Stimulated activated CD4-positive, alpha-beta T cell treated with anti-CD3 and anti-CD28 coated beads, TNF-alpha, amount 100 ng/mL, for 1 hour (primary cell): ENCODE measurements around the gene GATM.
"Not testable (repeated sequence)": the region's sequence is repeated elsewhere in the genome, so short reads cannot be mapped to it uniquely, and the experiment has no call there.

Experiments used
- DNase-seq, 3 donors: peaks; one replicate each; pipeline ENCODE4 v3.0.0-alpha.2; 2020; ENCODE audit warnings: low read depth in 3 of 3, low spot score in 1 of 3

The GATM gene

DNA sequence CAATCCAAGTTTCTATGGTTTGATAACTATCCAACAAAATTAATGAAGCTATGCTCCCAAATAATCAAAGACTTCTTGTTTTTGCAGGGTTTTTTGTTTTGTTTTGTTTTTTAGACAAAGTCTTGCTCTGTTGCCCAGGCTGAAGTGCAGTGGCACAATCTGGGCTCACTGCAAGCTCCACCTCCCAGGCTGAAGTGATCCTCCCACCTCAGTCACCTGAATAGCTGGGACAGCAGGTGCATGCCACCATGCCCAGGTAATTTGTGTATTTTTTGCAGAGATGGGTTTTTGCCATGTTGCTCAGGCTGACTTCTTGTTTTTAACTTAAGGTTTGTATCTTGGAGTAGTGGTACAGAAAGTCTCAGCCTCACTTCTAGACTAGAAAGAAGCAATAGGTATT, 11.0 kb upstream of the GATM start:
- no peak for DNase-seq

DNA sequence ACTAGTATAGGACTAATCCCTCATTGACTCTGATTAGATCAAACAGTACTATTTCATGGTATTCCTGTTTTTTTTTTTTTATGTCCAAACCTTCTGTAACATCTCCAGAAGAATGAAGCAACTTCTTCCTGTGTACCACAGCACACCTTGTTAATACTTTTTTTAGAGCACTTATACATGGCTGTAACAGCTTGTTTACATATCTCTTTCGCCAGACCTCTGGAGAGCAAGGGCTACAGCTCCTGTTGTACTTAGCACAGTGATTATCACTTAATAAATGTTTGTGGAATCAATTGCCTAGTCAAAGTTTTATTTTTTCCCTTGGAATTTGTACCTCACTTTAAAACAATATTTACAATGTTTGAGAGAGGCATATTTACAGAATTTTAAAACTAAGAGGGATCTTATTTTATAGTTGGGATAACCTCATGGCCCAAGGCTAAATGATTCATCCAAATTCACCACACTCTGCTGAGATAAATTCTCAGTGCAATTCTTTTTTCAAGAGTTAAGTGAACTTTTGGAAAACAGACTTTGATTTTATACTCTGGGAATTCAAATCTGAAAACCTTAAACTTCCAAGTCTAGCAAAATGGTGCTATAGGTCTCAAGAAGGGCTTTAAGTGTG, 9.2 kb upstream of the GATM start:
- no peak for DNase-seq

DNA sequence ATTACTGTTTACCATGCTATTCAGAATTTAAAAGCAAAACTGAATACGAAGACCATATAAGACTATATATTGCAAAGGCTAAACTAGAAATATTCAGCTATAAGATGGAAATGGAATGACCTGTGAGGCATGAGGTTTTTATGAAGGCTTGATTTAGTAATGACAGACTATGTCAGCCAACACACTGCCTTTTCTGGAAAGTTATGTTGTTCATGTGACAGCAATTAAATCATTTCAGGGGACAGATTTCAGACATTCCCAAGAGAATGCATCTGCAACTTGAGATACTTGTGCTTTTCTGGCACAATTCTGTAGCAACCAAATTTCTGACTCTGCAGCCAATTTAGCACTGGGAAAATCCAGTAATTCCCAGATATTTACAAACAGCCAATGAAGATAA, 8.6 kb upstream of the GATM start:
- no peak for DNase-seq

DNA sequence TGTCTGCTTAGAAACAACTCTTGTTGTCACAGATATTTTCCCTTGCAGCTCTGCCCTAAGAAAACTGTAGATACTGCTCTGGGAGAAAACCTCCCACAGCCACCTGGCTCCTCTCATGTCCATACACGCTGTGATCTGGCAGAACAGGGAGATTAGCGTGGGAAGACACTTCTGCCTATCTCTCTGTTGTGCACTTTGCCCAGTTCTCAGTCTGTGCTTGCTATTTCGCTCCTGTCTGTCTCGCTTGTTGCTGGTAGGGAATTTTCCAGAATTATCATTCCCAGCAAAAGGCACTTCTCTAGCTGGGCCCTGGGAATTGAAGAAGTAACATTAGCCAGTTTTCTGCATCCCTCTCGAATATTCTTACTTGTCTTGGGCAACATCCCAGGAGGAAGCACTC, 8.1 kb upstream of the GATM start:
- no peak for DNase-seq

DNA sequence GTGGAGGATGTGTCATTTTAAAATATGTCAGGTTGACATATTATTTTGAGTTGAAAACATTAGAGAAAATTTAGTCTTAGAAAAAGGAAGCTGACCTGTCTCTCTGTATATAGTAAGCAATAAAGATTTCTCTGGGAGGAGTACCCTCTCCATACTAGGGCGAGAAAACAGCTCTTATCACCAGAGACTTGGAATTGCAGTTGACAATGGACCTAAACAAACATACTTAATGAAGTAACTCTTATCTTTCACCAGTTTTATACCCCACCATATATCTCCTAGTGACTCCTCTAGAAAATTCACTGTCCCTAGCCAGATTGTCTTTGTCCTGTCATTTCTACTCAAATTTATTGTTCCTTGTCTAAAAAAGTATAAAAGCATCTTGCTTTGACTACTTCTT, 7.2 kb upstream of the GATM start:
- no peak for DNase-seq

DNA sequence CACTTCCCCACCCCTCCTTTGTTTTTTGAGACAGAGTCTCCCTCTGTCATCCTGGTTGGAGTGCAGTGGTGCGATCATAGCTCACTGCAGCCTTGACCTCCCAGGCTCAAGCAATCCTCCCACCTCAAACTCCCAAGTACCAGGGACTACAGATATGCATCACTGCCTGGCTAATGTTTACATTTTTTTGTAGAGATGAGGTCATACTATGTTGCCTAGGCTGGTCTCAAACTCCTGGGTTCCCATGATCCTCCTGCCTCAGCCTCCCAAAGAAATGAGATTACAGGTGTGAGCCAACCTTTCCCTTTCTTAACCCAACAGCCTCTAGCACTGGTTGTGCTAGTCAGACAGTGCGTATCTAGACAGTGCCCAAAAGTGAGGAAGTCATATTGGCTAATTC, 6.4 kb upstream of the GATM start:
- DNase-seq, result no peak

DNA sequence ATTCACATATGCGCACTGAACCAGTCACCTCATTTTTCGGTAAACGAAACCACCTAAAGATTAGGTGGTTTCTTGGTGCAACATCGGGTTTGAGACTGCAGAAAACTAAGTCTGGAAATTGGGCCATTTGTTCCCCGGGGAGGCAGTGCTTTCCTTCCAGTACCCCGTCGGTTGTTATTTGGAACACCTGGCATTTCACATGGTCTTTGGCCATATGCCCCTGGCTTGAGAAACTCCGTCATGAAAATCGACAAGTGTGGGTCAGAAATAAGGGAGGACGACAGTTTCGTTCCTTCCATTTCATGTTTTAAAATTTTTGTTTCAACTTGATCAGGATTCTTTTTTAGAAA, 544 bp upstream of the GATM start:
- DNase-seq, result no peak

DNA sequence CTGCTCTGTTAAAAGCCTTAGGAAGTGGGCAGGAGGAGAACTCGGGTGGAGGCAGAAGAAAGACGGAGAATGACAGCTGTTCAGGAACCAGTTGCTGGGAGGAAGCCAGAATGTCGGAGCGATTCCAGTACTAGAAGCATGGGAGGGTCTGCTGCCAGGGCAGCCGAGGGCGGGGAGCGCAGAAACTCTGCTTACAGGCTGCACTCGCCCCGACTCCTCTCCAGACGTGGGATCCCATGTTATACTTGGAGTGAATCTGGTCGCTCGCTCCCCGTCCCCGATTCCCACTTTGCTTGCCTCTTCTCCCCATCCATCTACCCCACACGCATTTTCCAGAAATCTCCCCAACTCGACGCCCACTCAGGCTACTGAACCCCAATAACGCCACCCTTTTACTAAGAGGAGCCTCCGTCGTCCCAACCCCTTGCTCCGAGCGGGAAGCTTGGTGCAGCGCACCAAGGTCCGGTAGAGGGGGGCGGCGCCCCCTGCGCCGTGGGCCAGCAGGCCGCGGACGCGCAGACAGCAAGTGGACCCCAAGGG, 665 bp downstream of the GATM start:
- DNase-seq, result no peak

DNA sequence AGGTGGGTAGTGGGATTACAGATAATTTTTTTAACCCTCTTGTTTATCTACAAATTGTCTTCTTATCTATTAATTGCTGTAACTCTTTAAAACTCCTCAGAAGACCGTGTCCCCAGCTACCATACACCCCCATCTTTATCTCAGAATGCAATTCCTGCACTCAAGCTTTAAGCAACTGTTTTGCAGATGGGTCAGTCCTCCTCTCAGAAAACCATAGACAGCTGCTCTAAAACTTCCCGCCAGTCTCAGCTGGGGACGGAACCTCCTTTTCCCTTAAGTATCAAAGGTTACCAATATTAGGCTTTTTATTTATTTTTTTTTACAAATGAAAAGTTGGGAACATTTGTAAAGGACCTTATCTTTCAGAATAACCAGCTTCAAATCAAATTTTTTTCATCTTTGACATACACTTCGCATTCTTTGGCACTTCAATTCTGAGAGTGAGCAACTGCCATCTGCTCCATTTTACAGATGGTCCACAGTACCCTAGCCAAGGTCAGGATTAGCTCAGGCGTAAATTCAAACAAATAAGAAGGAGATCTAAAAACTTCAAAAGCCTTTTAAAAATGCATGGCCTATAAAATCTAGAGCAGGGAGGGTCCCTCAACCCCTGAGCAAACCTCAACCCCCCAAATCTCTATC, 1.3 kb downstream of the GATM start:
- no peak for DNase-seq

DNA sequence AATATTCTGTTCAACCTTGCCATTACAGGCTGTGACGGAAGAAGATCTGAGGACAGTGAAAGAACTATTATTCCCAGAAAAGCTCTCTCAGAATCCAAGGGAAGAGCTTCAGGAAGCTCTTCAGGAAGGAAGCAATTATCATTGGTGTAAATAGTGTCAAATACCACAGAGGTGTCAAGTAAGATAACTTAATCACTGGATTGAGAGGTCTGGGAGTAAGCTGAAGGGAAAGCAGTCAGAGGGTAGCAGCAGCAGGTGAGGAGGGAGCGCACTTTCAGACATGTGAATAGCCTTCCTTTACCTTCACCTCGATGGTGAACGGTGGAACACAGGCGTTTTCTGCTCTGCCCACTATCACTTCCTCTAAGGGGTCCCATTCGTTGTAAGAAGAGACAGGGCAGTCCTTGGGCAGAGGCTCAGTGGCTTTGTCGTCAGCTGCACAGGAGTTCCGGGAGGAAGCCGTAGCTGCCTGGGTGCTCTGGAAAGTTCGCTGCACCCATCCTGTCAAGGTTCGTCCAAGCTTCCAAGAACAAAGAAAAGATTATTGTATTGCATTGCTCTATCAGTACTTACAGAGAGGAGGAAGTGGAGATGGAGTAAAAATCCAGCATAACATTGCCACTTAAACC, 1.9 kb downstream of the GATM start:
- no peak for DNase-seq

DNA sequence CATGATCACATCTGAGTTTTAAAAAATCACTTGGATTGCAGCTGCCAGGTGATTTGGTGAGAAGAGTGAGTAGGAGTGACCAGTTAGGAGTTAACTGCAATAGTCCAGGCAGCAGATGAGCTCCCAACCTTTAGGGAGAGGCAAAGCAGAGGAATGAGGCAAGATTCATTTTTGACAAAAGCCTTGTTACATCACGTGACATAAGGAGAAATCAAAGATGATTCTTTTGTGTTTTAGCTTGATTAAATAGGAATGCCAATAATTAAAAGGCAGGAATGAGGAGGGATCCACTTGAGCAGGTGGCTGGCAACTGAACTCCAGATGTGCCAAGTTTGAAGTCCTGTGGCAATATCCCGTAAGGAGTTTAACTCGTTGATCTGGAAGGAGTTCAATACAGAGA, 2.5 kb downstream of the GATM start:
- no peak for DNase-seq

DNA sequence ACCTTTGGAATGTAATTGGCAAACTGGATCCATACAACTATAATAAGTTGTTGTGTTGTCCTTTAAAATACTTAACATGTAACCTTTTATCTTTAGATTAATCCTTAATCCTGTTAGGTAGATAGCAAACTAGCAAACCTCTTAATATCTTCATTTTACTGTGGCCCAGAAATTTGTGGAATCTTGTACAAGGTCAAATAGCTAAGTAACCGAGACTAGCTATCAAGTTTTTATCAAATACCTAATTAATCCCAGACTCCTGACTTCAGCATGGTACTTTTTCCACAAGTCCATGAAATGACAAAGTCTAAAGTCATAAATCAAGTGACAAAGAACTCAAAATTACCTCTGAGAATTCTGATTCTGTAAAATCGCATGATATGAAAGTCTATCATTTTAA, 4.4 kb downstream of the GATM start:
- DNase-seq, result no peak

DNA sequence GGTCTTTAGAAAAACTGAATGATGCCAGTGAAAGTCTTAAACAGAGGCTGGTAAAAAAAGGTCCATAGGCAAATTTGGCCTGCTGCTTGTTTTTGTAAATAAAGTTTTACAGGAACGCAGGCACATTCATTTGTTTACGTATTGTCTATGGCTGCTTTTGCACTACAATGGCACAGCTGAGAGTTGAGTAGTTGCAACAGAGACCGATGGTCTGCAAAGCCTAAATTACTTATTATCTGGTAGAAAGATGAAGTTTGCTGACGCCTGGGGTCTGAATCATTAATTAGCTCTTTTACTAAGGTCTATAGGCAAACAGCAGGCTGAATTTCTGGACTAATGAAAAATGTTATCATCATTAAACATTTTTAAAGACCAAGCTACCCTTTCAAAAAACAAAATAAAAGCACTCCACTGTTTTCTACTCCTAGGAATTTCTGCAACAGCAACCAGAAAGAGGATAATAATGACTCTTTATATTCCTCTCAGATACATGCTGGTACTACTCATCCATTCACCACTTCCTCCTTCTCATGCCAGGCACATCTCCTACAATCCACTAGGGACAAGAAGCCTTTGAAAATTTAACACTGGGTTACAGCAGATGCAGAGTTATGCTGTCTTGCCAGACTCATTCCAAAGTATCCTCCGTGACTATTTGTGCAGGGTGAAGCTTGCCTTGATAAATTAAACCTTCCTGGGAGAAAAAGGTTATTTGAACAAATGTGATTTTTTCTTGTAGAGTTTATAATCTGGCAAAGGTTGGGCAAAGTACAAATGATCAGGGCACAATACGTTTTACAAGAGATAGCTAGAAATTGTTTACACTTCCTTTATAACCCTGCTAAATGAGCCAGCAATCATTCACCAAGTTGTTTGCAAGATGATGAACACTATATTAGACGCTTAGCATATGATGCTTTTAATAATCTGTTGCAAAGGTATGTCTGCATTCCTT, 6.0 kb downstream of the GATM start:
- DNase-seq, result no peak

DNA sequence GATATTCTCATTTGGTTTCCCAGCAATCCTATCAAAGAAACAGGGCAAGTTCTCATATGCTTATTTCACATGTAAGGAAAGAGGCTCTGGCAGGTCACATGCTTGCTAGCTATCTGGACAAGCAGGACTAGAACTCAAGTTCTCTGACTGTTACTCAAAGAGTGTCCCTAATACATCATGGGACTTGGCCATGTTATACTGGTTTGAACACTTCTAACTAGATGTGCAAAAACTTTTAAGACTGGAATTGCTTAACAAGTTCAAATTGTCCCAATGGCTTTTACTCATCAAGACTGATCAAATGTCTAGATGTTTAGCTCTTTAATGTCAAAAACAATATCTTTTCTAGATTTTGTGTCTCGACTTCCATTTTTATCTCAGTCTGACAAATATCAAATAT, 6.8 kb downstream of the GATM start:
- no peak for DNase-seq

DNA sequence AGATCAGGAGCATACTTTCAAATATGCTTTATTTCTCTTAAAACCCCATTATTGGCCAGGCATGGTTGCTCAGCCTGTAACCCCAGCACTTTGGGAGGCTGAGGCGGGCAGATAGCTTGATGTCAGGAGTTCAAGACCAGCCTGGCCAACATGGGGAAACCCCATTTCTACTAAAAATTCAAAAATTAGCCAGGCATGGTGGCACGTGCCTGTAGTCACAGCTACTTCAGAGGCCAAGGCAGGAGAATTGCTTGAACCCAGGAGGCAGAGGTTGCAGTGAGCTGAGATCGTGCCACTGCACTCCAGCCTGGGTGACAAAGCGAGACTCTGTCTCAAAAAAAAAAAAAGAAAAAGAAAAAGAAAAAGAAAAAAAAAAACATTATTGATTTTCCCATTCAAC, 8.3 kb downstream of the GATM start:
- not testable (repeated sequence) for DNase-seq

DNA sequence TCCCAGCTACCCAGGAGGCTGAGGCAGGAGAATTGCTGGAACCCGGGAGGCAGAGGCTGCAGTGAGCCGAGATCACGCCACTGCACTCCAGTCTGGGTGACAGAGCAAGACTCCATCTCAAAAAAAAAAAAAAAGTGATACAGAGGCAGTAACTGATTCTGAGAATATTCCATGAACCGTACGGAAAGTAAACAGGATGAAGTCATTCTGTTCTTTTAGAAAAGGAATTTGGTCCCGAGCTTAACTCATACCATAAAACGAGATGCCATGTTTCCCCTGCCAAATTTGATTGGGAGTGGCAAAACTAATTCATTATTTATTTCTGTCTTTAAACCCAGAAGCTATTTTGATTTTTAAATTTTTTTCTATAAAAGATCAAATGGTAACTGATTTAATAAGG, 11.1 kb downstream of the GATM start:
- not testable (repeated sequence) for DNase-seq

DNA sequence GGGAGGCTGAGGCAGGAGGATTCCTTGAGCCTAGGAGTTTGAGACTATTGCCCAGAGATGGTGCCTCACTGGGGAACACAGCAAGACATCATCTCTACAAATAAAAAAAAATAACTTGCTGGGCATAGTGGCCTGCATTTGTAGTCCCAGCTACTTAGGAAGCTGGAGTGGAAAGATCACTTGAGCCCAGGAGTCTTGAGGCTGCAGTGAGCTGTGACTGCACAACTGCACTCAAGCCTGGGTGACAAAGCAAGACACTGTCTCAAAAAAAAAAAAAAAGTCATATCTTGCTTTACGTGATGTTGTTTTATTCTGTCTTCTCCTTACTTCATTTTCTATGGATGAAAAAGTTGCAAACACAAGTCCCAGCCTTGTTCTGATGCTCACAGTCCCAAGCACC, 14.1 kb downstream of the GATM start:
- DNase-seq, result no peak

DNA sequence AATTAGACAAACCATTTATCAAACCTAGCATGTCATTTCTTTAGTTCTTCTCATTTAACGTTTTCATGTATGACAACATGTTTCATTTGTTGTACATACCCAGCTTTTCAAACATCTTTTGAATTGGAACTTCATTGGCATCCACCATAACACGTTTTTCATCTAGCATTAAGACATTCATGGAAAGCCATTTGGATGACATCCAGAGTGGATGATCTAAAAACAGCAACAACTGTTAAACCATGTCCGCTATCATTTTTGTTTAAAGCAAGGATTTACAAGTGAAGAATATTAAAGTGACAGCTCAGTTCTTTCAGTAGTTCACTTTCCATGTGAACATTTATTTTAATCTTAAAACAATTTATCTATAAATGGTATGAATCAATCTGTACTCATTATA, 14.5 kb downstream of the GATM start:
- no peak for DNase-seq

DNA sequence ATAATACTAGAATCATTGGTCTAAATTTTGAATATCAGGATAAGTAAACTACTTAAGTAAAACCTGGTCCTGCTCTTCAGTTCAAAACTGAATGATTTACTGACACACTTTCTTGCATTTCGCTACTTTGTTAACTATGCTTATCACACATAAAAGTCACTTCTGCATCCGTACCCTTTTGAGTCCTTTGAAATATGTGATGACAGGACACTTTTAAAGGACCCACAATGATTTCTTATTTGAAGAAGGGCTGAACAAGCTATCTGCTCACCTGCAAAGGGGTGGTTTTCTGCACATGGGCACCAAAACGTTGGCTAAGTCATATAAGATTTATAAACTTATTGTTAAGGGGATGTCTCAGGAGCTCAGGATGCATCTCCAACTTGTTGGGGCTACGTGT, 15.0 kb downstream of the GATM start:
- DNase-seq, result no peak

DNA sequence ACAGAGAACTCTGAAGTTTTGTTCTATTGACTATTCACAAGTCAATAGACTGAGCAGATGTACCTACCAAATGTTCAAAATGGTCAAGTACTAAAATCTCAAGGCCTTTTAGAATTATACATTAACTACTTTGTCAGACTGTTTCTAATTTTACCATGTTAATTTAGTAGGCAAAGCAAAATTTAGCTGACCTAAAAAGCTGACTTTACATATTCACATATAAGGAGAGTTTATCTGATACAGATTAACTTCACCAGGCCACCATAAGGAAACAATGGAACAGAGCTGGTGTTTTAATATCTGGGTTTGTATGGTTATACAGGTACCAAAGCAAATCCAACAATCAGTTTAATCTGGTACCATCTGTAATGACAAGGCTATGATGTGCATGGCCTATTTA, 15.9 kb downstream of the GATM start:
- DNase-seq, result no peak

DNA sequence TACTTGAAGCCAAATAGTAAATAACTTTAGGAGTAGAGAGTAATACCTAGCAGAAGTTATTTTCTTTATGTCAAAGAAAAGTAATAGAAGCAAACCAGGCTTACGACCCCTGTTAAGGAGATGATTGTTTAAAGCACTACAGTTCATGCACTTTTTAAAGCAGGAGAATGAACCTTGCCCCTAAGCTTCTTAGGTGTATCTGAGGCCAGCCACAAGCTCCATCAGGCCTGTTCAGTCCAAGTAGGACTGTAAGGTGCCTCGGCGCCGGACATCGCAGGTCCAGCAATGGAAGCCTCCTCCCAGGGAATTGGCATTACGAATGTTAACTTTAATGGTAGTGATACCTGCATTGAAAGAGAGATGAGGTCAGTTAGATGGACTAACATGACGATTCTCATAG, 16.5 kb downstream of the GATM start:
- no peak for DNase-seq

DNA sequence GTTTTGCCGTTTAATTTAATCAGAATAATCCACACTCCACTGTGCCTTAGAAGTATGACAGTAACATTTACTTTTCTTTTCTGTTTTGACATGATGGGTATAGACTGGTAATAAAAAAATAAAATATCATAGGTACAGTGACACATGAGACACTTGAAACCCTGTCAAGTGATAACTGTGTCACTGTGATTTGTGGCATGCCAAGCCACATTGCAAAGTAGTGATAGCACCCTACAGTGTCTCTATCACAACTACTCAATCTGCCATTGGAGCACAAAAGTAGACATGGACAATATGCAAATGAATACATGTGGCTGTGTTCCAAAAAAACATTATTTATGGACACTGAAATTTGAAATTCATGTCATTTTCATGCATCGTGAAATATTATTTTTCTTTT, 22.5 kb downstream of the GATM start:
- DNase-seq, result no peak
